NCI-H2081 treated with DMSO at 0.1 percent for 48 hours (cell line): ENCODE results near the gene GNMT.
"Not testable (repeated sequence)": the region's sequence is repeated elsewhere in the genome, so short reads cannot be mapped to it uniquely, and the experiment has no call there.

Source experiments
- DNase-seq: peaks from one replicate; lab custom pipeline; 2025; lab: John Stamatoyannopoulos, UW

The GNMT gene

GRCh38 chr6:42974919-42975505, 14.5 kb downstream of the GNMT start:
- DNase-seq = no peak

GRCh38 chr6:42978487-42978838, 17.9 kb downstream of the GNMT start:
- DNase-seq = no peak

- DNase-seq = peak; percentile 22
These were observed 18.4 kb downstream of the GNMT start, which contains the start of gene PEX6 for GRCh38 chr6:42978839-42979522. Gene PEX6 (minus strand): TSS chr6:42979181. CDS start chr6:42979150, 31 bp downstream.

GRCh38 chr6:42979523-42980177, 19.1 kb downstream of the GNMT start:
- DNase-seq = no peak

GRCh38 chr6:42981836-42982235, 21.3 kb downstream of the GNMT start:
- DNase-seq = no peak

GRCh38 chr6:42984001-42984923, 23.7 kb downstream of the GNMT start, which contains the start of gene PPP2R5D:
Gene PPP2R5D (plus strand): TSS chr6:42984570. CDS start chr6:42984678, 108 bp downstream.
- peak; percentile 98 for DNase-seq

GRCh38 chr6:42984924-42985475, 24.4 kb downstream of the GNMT start:
- DNase-seq = no peak

GRCh38 chr6:42987533-42988451, 27.2 kb downstream of the GNMT start:
- DNase-seq = no peak

- no peak for DNase-seq
These were observed 28.0 kb downstream of the GNMT start for GRCh38 chr6:42988486-42989020.

GRCh38 chr6:42989923-42990322, 29.4 kb downstream of the GNMT start:
- DNase-seq = no peak

- no peak for DNase-seq
These were observed 32.9 kb downstream of the GNMT start for GRCh38 chr6:42993445-42993844.

- DNase-seq = no peak
These were observed 36.0 kb downstream of the GNMT start for GRCh38 chr6:42996513-42996912.

GRCh38 chr6:42998205-42998604, 37.7 kb downstream of the GNMT start:
- not testable (repeated sequence) for DNase-seq

GRCh38 chr6:43001843-43002242, 41.3 kb downstream of the GNMT start:
- no peak for DNase-seq

GRCh38 chr6:43005844-43006243, 45.3 kb downstream of the GNMT start:
- no peak for DNase-seq

GRCh38 chr6:43006251-43006650, 45.7 kb downstream of the GNMT start:
- no peak for DNase-seq

- no peak for DNase-seq
These were observed 46.6 kb downstream of the GNMT start for GRCh38 chr6:43007126-43007525.

- no peak for DNase-seq
These were observed 48.6 kb downstream of the GNMT start for GRCh38 chr6:43009124-43009523.

GRCh38 chr6:43011207-43011606, 50.7 kb downstream of the GNMT start:
- no peak for DNase-seq

- DNase-seq = no peak
These were observed 51.8 kb downstream of the GNMT start for GRCh38 chr6:43012364-43012763.
